ENCODE measurements around the gene SORCS2.

Gene SORCS2

DNA sequence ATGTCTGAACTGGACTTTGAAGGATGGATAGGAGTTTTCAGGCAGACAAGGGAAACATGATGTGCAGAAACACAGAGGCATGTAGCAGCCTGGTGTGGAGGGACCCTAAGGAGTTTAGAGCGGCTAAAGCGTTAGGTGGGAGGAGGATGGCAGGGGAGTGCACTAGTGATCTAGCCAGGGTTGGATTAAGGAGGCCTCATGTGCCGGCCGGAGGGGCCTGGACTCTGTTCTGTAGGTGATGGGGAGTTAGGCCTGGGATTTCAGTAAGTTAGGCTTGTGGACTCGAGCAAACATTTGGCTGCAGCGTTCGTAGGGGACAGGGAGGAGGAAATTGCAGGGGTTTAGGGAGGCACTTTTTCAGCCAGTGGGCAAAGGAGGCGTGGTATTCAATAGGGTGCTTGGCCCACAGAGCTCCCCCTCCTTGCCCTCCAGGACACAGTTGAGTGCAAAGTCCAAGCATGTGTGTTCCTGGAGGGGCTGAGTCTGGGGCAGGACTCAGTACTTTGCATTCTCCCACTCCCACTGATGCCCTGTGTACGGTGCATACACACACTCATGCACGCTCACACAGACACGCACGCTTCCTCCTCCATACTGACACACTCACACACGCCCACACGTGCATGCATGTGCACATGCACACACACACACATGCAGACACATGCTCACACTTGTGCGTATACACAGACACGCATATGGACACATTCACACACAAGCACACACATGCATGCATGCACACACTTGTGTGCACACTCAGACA is 223.8 kb downstream of the SORCS2 start:
- DNase-seq (ENCODE audit: low spot score): no peak

DNA sequence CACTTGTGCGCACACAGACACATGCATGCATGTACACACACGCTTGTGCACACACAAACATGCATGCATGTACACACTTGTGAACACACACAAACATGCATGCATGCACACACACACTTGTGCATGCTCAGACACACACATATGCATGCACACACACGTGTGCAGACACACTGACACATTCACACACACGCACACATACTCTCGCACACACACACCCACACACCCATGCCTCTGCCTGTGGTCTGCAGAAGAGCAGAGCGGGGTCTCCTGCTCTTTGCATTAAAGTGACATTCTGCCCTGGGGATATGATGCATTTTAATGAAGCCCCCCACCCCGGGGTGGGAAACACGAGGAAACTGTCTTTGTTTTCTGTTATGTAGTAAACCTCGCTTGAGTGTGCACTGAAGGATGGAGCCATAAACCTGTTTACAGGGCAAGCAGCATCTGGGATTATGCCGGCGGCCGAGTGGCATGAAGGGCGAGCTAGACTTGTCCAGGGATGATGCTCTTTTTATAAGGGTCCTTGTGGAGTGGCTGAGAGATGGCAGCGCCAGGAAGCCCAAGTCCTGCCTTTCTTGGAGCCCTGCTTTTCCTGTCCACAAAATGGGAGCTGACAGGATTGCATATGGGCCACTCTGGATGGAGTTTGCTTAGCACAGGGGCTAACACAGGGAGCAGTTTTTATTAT is 224.6 kb downstream of the SORCS2 start:
- no peak for DNase-seq (ENCODE audit: low spot score)

DNA sequence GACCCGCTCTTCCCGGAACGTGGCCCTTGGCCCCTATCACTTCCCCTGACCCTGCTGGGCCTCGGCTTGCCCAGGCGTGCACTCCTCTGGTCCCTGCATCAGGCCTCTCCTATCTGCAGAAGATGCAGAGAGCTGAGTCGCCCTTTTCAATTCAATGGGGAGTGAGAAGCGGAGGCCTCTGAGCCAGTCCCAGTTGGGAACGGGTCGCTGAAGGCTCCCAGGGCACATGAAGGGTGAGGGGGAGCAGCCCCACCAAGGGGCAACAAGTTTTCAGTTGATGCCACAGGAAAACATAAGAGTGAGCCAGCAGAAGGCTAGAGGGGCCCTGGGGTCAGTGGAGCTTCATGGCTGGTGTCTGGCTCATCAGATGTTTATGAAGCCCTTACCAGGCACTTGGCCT is 225.3 kb downstream of the SORCS2 start:
- DNase-seq (ENCODE audit: low spot score): no peak

DNA sequence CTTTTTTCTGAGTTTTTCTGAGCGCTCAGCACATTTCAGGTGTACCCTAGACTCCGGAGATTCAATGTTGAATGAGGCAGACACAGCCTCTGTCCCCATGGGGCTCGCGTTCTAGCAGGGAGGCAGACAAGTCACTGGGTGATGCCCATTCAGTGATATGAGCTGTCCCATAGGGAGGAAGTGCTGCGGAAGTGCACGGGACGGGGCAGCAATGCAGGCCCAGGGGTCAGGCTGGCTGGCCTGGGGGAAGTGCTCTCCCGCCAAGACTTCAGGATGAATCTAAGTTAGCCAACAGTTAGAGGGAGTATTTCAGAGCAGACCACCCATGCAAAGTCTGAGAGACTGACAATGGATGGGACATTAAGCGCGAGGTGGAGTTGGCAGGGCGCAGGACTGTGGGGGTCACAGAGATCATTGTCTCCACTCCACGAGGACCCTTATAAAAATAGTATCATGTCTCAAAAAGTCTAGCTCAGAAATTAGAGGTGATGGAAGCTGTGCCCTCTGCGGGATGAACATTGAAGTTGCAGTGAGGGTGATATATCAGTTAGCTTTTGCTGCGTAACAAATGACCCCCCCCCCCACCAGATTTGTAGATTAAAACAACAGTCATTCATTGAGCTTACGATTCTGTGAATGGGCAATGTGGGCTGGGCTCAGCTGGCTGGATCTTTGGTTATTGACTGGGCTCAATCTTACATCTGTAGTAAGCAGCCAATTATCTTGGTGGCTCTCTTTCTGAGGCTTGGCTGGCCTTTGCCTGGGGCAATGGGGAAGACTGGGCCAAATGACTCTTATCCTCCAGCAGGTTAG is 226.0 kb downstream of the SORCS2 start:
- no peak for DNase-seq (ENCODE audit: low spot score)

DNA sequence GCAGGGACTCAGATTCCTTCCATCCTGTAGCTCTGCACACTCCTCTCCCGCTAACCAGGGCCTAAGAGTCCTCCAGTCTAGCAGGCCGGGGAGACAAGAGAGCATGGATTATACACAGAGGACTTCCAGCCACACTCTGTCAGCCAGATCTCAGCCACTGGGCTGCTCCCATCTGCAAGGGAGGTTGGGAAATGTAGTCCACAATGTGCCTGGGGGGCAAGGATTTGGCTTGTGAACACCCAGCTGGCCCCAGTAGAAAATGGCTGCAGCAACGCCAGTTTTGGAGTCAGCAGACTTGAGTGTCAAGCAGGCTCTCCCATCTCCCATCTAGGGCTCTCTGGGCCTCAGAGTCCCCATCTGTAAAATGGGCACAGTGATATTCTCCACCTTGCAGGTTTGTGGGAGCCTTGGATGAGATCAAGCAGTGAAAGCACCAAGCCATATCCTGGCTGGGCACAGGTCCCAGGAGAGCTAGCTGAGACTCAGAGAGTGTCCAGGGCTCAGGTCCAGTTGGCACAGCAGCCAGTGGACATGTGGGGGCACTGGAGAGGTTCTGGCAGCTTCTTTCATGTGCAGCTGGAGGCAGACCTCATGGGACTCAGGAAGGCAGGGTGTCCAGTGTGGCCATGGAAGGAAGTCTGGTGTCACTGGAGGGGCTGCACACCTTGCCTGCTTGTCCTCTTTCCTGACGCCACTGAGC is 227.8 kb downstream of the SORCS2 start:
- DNase-seq (ENCODE audit: low spot score): no peak

DNA sequence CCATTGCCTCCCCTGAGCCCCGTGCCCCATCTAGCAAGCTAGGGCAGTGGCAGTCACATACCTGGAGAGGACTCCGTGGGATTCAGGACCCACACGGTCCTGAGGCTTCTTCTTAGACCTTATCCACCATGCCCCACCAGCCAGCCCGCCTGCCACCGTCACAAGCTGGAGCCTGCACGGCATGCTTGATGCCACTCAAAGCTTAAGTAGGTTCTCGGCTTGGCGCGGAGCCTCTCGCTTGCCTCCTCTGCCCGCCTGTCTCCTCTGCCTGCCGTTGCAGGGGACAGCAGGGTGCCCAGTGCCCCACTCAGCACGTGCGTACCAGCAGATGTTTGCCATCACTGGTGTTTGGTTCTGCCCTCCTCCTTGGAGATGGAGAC is 228.3 kb downstream of the SORCS2 start:
- no peak for DNase-seq (ENCODE audit: low spot score)

DNA sequence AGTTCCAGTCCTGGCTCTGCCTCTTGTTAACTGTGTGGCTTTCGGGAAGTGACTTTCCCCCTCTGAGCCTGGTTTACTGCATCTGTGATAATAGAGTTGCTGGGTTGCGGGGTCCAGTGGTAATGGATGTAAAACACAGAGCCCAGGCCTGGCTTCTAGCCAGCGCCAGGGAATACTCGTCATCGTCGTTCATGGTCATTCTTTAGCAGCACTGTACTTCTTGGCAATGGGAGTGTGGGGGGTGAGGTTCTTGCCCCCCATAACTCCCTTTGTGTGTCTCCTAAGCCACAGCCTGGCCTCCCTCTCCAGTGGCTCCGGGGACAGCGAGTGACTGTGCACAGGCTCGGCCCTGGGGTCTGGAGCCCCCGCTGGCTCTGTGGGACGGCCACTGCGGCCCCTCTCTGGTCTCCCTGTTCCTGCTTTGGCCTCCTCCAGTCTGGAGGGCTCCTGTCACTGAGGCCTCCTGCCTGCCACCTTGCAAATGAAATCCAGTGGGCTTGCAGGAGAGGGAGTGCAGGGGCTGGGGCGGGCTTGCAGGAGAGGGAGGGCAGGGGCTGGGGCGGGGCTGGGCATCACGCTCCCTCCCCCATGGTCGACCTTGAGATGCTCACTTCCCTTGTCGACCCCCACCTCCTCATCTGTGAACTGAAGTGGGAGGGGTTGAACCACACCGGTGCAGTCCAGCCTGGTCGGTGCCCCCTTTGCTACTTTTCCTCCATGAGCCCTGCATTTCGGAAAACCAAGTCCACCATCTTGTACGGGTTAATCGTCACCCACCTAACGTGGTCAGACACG is 229.2 kb downstream of the SORCS2 start:
- DNase-seq (ENCODE audit: low spot score): no peak

DNA sequence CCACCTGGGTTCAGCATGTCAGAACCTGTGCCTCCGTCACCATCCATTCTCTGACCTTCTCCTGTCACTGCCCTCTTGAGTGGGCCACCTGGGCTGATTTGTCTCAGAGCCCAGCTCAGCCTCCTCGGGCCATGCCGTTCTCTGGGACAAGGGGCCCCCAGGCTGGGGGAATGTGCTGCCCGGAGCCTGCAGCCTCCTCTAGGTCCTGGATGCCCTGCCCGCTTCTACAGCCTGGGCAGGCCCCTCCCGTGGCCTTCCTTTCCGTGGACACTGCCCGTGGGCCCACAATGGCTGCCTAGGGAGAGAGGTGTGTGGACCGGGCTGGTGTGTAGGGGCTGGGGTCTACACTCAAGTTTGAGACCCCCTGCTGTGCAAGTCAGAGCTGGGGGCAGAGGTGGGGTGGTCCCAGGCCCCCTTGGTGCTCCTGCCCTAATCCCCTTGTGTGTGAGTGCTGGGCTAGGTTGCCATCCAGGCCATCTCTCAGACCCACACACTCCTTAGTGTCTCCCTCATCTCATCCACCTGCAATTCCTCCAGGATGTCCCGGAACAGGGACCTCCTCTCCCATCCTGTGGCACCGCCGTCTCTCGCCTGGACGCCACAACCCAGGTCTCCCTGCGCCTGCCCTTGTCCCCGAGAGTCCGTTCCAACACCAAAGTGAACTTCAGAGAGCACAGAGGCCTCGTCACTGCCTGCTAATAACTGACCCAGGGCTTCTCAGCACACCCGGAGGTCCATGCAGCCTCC is 230.0 kb downstream of the SORCS2 start:
- DNase-seq (ENCODE audit: low spot score): no peak

DNA sequence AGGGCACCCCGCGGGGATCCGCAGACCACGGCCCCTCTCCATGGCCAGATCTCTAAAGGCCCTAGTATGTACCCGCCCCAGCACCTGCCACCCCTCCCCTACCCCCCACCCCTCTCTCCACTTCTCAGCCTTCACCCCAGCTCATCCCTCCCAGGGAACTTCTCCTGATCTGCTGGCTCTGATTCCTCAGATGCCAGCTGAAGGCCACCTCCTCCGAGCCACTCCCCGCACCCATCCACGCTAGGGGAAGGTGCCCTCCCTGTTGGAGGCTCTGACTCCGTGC is 230.5 kb downstream of the SORCS2 start:
- no peak for DNase-seq (ENCODE audit: low spot score)

DNA sequence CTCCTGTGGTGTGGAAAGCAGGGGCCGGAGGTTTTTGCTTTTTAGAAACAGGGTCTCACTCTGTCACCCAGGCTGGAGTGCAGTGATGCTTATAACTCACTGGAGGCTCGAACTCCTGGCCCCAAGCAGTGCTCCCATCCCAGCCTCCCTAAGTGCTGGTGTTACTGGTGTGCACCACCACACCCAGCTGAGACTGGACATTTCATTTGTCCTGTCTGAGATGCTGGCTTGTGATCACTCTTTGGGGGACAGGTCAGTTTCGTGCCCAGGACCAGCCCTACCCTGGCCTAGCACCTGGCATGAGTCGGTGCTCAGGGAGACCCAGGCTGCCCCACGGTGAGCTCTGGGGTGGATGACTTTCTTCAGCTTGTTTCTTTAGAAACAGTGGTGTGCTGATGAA is 231.1 kb downstream of the SORCS2 start:
- no peak for DNase-seq (ENCODE audit: low spot score)

DNA sequence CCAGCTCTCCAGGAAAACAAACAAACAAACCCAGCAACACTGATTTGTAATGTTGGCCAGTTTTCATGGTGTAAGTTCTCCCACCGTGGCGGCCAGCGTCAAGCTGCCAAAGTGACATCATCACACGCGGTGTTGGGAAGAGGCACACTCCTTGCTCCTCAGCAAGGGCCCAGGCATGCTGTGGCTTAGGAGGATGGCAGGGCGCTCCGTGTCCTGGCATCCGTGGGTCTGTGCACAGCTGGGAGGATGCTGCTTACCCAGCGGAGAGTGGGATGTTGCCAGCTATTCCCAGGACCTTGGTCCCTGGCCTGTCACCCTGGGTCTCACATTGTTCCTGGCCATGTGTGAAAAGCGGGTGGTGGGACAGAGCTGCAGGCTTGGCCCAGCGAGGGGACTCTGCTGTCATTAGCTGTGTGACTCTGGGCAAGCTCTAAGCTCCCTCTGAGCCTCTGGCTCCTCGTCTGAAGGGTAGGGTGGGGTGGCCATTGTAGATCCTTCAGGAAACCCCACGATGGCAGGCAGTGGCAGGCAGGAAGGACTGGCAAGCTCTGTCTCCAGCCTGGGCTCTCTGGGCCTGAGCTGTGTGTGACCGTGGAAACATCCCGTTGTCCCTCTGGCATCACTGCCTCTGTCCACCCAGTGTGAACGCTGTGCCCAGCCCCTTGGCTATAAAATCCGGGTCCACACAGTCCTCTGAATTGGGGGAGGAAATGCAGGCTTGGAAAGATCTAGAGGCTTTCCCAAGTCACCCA is 231.6 kb downstream of the SORCS2 start:
- no peak for DNase-seq (ENCODE audit: low spot score)

DNA sequence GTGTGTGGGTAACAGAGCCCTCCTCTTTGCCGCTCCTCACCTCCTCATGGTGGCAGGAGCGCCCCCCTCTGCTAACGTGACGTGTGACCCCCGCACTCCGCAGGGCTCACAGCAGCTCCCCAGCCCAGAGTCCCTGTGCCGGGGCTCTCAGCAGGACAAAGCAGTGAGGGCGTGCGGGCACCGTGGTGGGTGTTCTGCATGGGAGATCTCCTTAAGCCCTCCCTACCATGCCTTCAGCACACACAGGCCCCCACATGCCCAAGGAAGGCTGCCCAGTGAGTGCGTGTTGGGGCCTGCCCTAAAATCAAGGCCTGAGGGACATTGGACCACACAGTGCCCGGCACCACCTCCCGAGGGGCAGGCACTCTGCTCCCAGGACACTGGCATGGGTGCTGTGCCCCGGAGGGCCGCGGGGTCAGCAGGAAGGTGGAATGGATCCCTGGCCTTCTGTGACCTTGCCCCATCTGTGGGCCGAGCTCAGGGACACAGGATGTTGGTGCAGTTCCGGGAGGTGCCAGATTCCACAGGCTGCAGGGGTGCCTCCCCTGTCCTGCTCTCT is 232.3 kb downstream of the SORCS2 start:
- DNase-seq (ENCODE audit: low spot score): no peak

DNA sequence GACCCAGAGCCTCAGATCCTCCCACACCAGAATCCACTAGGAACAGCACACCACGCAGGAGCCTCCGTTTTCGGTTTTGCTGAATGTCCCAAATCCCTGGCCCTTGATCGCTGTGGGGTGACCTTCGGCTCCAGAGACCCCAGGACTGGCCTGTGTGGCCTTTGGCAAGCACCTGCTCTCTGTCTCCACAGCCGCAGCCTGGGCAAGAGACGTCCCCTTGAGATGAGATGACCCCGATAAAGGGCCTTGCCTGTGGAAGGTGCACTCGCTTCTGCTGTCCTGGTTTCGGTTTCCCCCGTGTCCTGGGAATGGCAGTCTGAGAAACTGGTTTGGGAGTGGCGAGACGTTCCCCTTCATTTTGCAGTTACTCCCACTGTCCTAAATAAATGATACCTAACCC is 232.8 kb downstream of the SORCS2 start:
- DNase-seq (ENCODE audit: low spot score): no peak

DNA sequence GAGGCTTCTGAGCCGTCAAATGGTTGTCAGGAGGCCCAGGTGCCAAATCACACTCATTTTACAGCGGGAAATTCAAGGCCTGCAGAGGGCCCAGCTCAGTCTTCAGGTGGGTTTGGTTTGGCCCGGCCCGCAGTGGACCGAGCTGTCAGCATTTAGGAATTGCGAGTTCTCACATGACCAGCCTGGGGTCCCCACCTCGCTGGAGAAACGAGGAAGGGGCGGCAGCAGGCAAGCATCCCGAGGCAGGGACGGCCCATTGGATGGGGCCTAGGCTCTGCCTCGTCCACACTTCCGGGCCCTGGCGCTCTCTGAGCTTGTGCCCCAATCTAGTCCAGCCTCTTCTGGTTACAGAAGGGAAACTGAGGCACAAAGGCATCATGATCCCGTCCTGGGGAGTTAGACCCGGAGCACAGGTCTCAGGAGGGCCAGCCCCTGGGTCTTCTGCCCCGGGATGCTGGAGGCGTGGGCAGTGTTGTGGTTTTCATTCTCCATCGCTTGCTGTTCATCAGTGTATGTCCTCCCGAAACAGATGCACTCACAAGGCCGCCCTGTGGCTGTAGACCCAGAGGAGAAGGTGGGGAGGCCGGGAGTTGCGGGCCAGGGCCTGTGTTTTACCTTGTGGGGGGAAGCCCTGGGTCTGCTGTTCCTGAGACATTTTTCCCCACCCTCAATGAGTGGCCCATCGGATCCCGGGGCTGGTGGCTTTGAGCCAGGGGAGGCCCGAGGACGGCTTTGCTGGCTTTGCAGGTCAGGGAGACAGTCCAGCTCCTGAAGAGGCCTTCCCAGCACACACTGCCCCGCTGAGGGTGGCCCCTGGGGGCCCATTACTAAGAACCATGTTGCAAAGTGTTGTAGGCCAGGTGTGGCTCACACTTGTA is 233.5 kb downstream of the SORCS2 start:
- no peak for DNase-seq (ENCODE audit: low spot score)

DNA sequence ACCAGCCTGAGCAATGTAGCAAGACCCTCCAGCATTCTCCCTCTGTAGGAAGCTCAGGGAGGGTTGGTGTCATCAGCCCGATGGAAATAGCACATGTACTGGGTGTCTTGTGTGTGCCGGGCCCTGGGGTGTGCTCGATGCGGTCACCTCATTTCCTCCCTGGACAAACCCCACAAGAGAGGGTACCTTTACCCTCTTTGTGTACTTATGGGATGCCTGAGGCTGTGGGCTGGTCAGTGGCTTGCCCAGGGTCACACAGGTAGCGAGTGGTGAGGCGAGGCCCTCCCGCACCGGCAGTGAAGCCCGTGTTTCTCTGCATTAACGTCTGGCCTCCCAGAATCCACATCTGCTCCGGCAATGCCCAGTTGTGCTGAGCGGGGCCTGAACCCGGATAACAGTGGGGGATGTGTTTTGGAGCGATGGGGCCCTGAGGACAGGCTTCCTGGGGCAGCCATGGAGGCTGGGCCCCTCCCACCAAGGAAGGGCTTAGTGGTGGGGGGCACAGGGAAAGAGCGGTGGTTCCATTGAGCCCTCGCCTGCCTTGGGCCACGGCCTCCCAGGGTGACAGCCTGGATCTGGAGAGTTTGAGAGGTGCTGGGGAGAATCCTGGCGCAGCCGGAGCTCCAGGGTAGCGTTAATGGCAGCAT is 234.3 kb downstream of the SORCS2 start:
- no peak for DNase-seq (ENCODE audit: low spot score)

DNA sequence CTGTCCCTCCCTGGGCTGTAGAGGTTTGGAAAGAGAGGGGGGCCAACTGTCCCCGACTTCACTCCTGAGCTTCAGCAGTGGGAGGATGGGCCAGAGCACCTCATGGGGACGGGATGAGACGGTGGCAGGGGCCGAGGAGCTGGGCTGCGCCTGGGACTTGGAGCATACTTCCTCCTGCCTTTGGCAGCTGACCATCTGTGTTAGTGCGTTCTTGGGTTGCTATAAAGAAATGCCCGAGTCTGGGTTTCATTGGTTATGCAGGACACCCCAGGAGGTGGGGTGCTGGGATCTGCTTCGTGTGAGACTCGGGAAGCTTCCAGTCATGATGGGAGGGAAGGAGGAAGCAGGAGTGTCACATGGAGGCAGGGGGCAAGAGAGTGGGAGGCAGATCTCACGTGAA is 235.0 kb downstream of the SORCS2 start:
- no peak for DNase-seq (ENCODE audit: low spot score)

DNA sequence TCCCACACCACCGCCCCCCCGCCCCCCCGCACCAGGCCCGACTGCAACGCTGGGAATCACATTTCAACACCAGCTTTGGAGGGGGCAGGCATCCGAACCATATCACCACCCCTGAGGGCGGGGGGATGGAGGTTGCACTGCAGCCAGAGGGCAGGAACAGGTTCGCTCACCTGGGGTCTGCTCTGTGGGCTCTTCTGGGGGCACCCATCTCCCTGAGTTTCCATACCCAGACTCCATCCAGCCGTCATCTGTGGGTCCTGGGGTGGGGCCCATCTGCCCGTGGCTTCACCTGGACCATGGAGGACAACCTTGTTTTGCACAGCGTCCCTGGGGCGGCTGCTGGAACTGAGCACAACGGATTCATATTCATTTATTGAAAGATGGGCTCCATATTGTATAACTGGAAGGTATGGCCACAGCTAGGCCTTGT is 235.5 kb downstream of the SORCS2 start:
- DNase-seq (ENCODE audit: low spot score): no peak

DNA sequence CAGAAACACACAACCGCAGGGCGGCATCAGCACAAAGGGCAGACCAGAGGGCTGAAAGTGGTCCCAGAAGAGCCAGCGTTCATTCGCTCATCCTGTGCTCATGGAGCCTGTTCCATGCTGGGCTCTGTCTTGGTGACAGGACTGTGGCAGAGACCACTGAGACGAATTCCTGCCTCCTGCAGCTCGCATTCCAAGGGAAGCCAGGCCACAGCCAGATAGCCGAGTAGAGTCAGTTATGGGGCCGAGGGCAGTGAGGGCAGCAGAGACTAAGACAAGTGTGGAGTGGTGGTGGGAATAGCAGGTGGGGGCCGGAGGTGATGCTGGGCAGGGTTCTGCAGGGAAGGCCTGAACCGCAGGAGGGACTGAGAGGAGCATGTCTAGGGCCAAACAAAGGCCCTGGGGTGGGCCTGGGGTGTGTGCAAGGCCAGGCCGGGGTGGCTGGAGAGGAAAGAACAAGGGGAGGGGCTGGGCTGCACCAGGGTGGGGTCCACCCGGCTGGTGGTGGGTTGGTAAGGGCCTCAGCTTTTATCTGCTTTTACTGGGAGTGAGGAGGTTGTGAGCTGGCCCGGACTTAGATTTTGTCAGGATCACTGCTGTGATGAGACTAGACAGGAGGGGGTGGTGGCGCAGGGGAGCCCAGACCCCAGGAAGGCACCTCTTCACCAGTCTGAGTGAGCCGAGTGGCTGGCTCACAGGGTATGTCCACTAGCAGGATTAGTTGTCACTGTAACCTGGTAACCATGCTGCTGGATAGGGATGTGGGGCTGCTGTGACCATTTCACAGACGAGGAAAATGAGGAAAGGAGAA is 236.1 kb downstream of the SORCS2 start:
- no peak for DNase-seq (ENCODE audit: low spot score)

Data from germinal center (tissue), 1 donor.